GM23338 (cell line): ENCODE data around the gene CSTPP1. TPM values are rescaled to one million over a fixed set of nuclear protein-coding genes. Genes with fewer than 3 reads are reported as not detected.

Source experiments
- ATAC-seq: fragments of 200-7000 bp; cut with Tn5 transposase; 3 replicates; pipeline ENCODE4 v1.9.1; 2020
- DNase-seq: peaks from one replicate; pipeline ENCODE4 v3.0.0-alpha.2; 2015; ENCODE audit warnings: low spot score
- H2AFZ ChIP-seq: fragments of 200-600 bp; sonication (generic); 2 replicates; pipeline ENCODE4 v1.8.0; 2016; ENCODE audit warnings: antibody characterized with exemption, mild to moderate bottlenecking, moderate library complexity
- H3F3A ChIP-seq: fragments of 200-600 bp; sonication (generic); replicated peaks from 2 replicates; pipeline ENCODE4 v1.8.0; 2017; ENCODE audit warnings: antibody characterized with exemption, mixed run types, low read depth
- H3K27ac ChIP-seq: fragments of 200-600 bp; sonication (generic); 2 replicates; pipeline ENCODE4 v1.6.1; 2016; ENCODE audit warnings: low read depth
- H3K27me3 ChIP-seq: fragments of 200-600 bp; sonication (generic); 2 replicates; pipeline ENCODE4 v1.8.0; 2016; ENCODE audit warnings: mild to moderate bottlenecking, mixed run types, moderate library complexity; ENCODE audit not compliant: insufficient read depth
- H3K36me3 ChIP-seq: fragments of 200-600 bp; sonication (generic); 2 replicates; pipeline ENCODE4 v1.8.0; 2016; ENCODE audit warnings: mild to moderate bottlenecking; ENCODE audit not compliant: insufficient read depth
- H3K4me1 ChIP-seq: fragments of 200-600 bp; sonication (generic); 2 replicates; pipeline ENCODE4 v1.8.0; 2016; ENCODE audit warnings: mild to moderate bottlenecking, moderate library complexity; ENCODE audit not compliant: insufficient read depth
- H3K4me2 ChIP-seq: fragments of 200-600 bp; sonication (generic); 2 replicates; pipeline ENCODE4 v1.7.1; 2017; ENCODE audit warnings: mixed run types
- H3K4me3 ChIP-seq: fragments of 200-600 bp; sonication (generic); 2 replicates; pipeline ENCODE4 v1.6.1; 2016; ENCODE audit warnings: mixed run types
- H3K79me2 ChIP-seq: fragments of 200-600 bp; sonication (generic); replicated peaks from 2 replicates; pipeline ENCODE4 v1.8.0; 2017; ENCODE audit warnings: mild to moderate bottlenecking; ENCODE audit not compliant: insufficient read depth
- H3K9me2 ChIP-seq: fragments of 200-600 bp; sonication (generic); 2 replicates; pipeline ENCODE4 v1.8.0; 2017; ENCODE audit not compliant: insufficient read depth
- H4K20me1 ChIP-seq: fragments of 200-600 bp; sonication (generic); replicated peaks from 2 replicates; pipeline ENCODE4 v1.8.0; 2017; ENCODE audit warnings: mild to moderate bottlenecking; ENCODE audit not compliant: insufficient read depth
- H3K27ac Mint-ChIP-seq: 2 replicates; pipeline ENCODE4 v1.8.0; 2020; ENCODE audit warnings: inconsistent platforms, mild to moderate bottlenecking, moderate library complexity, mixed read lengths
- H3K27me3 Mint-ChIP-seq: 3 replicates; pipeline ENCODE4 v1.8.0; 2022; ENCODE audit warnings: low read depth, mild to moderate bottlenecking, moderate library complexity, mixed read lengths, inconsistent platforms; ENCODE audit not compliant: insufficient read depth, poor library complexity
- H3K36me3 Mint-ChIP-seq: 3 replicates; pipeline ENCODE4 v1.8.0; 2021; ENCODE audit warnings: low read depth, mild to moderate bottlenecking, inconsistent platforms, moderate library complexity, mixed read lengths
- H3K4me1 Mint-ChIP-seq: 3 replicates; pipeline ENCODE4 v1.8.0; 2020; ENCODE audit warnings: mild to moderate bottlenecking, inconsistent platforms, mixed read lengths
- H3K4me3 Mint-ChIP-seq: 3 replicates; pipeline ENCODE4 v1.8.0; 2021; ENCODE audit warnings: moderate library complexity, mild to moderate bottlenecking, inconsistent platforms, mixed read lengths
- H3K9me3 Mint-ChIP-seq: 3 replicates; pipeline ENCODE4 v1.8.0; 2020; ENCODE audit warnings: moderate library complexity, mild to moderate bottlenecking, inconsistent platforms, mixed read lengths
- CTCF ChIP-seq, 2 experiments: fragments of 200-600 bp in 1 of 2; sonication (generic) in 1 of 2; conservative IDR thresholded peaks; 2 replicates each; pipeline versions ENCODE4 v1.5.1 to v1.6.1; 2016 to 2017; ENCODE audit warnings: antibody characterized with exemption in 2 of 2, low read depth in 2 of 2, mild to moderate bottlenecking in 2 of 2, moderate library complexity in 1 of 2
- ETS1 ChIP-seq: IDR thresholded peaks from 2 replicates; pipeline ENCODE4 v1.6.1; 2016; ENCODE audit warnings: antibody characterized with exemption
- POLR2AphosphoS5 ChIP-seq: IDR thresholded peaks from 2 replicates; pipeline ENCODE4 v1.6.1; 2016; ENCODE audit warnings: antibody characterized with exemption, low read depth
- polyA plus RNA-seq: library from polyadenylated mRNA; unstranded; fragments of >200 nt; fragmentation: Nextera tagmentation; extraction: Ambion mirVana; gene quantifications from 2 replicates; pipeline ENCODE4 v1.2.1, GENCODE V29; 2016
- total RNA-seq: library from RNA; depleted of rRNA; stranded (reverse); fragments of >200 nt; shearing (Covaris generic); gene quantifications from 2 replicates; pipeline ENCODE4 v1.2.3, GENCODE V29; 2014

Gene CSTPP1
- total and polyA plus RNA-seq, 2 experiments from 2014 or later: 23.5 to 42.6 TPM

GRCh38 chr11:47160753-47161133, 224.2 kb downstream of the CSTPP1 start:
- TF ChIP-seq CTCF (conservative IDR thresholded peaks at IDR 0.05; ENCODE audit: low read depth in 2 of 2) (0 out of 4 replicates have a peak, but pooled peaks of 1 of the 2 experiments have one; percentile 7), POLR2AphosphoS5 (no peak)
- H3K4me3 ChIP-seq: no peak overlapping the region
- ATAC-seq: peak; percentile 1; the same call in 2 of the 3 replicates
- peaks cover 10% of the 10 kb centered on the region for H3F3A ChIP-seq
- no peaks in the 10 kb centered on the region for H3K36me3 ChIP-seq
- Mint-ChIP-seq H3K9me3 (no peaks in the 10 kb centered on the region), H3K4me1 (peaks cover 3% of the 10 kb centered on the region; the same call in 1 of the 3 replicates), H3K4me3 (no peak overlapping the region; the same call in 2 of the 3 replicates), H3K27ac (no peak overlapping the region), H3K27me3 (peaks cover 6% of the 10 kb centered on the region), H3K36me3 (peaks cover 18% of the 10 kb centered on the region)
- H3K27me3 ChIP-seq: no peaks in the 10 kb centered on the region
- H3K4me2 ChIP-seq: no peak overlapping the region
- 0 out of 2 replicates have a peak, but pooled peaks cover 3% of the 10 kb centered on the region for H3K4me1 ChIP-seq
- peak; percentile 30 for DNase-seq
- no peaks in the 10 kb centered on the region for H3K79me2 ChIP-seq
- H2AFZ ChIP-seq: no peak overlapping the region
- H3K9me2 ChIP-seq: no peaks in the 10 kb centered on the region
- H3K27ac ChIP-seq: no peak overlapping the region
- no peaks in the 10 kb centered on the region; the same call in 1 of the 2 replicates for H4K20me1 ChIP-seq

GRCh38 chr11:47161134-47161854, 224.7 kb downstream of the CSTPP1 start:
- Mint-ChIP-seq H3K27ac (peak overlapping the region; percentile 27; the same call in 1 of the 2 replicates), H3K4me3 (no peak overlapping the region), H3K4me1 (peaks cover 3% of the 10 kb centered on the region; the same call in 1 of the 3 replicates), H3K27me3 (peaks cover 6% of the 10 kb centered on the region), H3K36me3 (peaks cover 24% of the 10 kb centered on the region), H3K9me3 (no peaks in the 10 kb centered on the region)
- Histone ChIP-seq H3K27ac (peak overlapping the region; percentile 74; the same call in 1 of the 2 replicates), H3K9me2 (no peaks in the 10 kb centered on the region), H3K4me2 (no peak overlapping the region), H3K4me3 (no peak overlapping the region), H2AFZ (no peak overlapping the region), H3K79me2 (no peaks in the 10 kb centered on the region), H3K4me1 (0 out of 2 replicates have a peak, but pooled peaks cover 3% of the 10 kb centered on the region), H3K27me3 (no peaks in the 10 kb centered on the region), H4K20me1 (no peaks in the 10 kb centered on the region; the same call in 1 of the 2 replicates), H3K36me3 (no peaks in the 10 kb centered on the region), H3F3A (peaks cover 10% of the 10 kb centered on the region)
- no peak for TF ChIP-seq ETS1
- peak; percentile 78 to 94 for TF ChIP-seq CTCF (conservative IDR thresholded peaks at IDR 0.05; ENCODE audit: low read depth in 2 of 2)
- peak; percentile 93 for DNase-seq
- ATAC-seq: peak; percentile 90
